HEK293T (cell line): Measurements from ENCODE around the gene EZR.

Experiments used
- BHLHE40 ChIP-seq: fragments of 450-650 bp; IDR thresholded peaks from 2 replicates; pipeline ENCODE4 v1.6.1; 2016; ENCODE audit warnings: mild to moderate bottlenecking, moderate library complexity, borderline replicate concordance
- FOXM1 ChIP-seq: fragments of 450-650 bp; IDR thresholded peaks from 2 replicates; pipeline ENCODE4 v1.6.1; 2017; ENCODE audit warnings: mild to moderate bottlenecking, borderline replicate concordance
- L3MBTL2 ChIP-seq: fragments of 450-650 bp; conservative IDR thresholded peaks from 2 replicates; pipeline ENCODE4 v1.6.1; 2016; ENCODE audit warnings: mild to moderate bottlenecking
- SUZ12 ChIP-seq: fragments of 450-650 bp; IDR thresholded peaks from 2 replicates; pipeline ENCODE4 v1.6.1; 2016; ENCODE audit warnings: mild to moderate bottlenecking
- TF ChIP-seq, protein P1 (sequence below): fragments of 450-650 bp; IDR thresholded peaks from 2 replicates; pipeline ENCODE4 v1.6.1; 2016

GRCh38 chr6:158737710-158738615, 81.2 kb downstream of the EZR start:
- TF ChIP-seq FOXM1 (no peak), L3MBTL2 (no peak), SUZ12 (no peak), BHLHE40 (no peak)
- TF ChIP-seq, protein P1, sequence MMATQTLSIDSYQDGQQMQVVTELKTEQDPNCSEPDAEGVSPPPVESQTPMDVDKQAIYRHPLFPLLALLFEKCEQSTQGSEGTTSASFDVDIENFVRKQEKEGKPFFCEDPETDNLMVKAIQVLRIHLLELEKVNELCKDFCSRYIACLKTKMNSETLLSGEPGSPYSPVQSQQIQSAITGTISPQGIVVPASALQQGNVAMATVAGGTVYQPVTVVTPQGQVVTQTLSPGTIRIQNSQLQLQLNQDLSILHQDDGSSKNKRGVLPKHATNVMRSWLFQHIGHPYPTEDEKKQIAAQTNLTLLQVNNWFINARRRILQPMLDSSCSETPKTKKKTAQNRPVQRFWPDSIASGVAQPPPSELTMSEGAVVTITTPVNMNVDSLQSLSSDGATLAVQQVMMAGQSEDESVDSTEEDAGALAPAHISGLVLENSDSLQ = no peak
